GM21737 (cell line): Measurements from ENCODE around the gene FAM124B.

Experiments used
- ATAC-seq: cut with Tn5 transposase; IDR thresholded peaks from one replicate; pipeline ENCODE4 v1.9.1; 2021; ENCODE audit warnings: mild to moderate bottlenecking, moderate library complexity; ENCODE audit not compliant: unreplicated experiment

FAM124B gene, protein sequence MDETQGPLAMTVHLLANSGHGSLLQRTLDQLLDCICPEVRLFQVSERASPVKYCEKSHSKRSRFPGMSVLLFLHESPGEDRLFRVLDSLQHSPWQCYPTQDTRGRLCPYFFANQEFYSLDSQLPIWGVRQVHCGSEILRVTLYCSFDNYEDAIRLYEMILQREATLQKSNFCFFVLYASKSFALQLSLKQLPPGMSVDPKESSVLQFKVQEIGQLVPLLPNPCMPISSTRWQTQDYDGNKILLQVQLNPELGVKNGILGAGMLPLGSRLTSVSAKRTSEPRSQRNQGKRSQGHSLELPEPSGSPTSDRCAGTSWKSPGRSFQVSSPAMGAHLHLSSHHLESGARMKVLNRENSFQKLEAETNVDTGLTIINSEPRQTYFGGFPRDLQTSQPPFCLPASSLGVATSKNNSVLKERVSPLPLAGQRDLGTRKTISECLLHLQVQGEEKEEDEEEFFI

GRCh38 chr2:224401641-224402342 is at the start of gene FAM124B:
FAM124B (minus strand) TSS chr2:224402107; CDS start chr2:224401768, 339 bp downstream.
- no peak for ATAC-seq

GRCh38 chr2:224449212-224450147 is 47.6 kb upstream of the FAM124B start:
- ATAC-seq: no peak

DNA sequence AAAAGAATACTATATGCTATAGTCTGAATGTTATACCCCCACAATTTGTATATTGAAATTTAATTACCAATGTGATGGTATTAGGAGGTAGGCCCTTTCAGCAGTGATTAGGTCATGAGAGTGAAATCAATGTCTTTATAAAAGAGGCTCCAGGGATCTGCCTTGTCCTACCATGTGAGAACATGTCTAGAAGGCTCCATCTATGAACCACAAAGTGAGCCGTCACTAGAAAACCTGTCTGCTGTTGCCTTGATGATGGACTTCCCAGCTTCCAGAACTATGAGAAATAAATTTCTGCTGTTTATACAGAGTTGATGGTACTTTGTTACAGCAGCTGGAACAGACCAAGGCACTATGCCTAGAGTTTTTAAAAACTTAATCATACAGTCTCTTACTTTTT is 46.3 kb upstream of the FAM124B start:
- no peak for ATAC-seq

DNA sequence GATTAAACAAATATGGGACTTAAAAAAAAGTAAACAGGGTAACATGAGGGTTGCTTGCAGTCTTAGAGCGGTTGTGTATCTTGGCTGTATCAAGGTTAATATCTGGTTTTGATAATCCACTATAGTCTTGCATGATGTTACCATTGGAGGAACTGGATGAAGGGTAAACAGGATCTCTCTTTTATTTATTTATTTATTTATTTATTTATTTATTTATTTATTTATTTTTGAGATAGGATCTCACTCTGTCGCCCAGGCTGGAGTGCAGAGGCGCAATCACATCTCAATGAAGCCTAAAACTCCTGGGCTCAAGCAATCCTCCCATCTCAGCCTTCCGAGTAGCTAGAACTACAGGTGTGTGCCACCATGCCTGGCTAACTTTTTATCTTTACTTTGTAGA is 42.9 kb upstream of the FAM124B start:
- no peak for ATAC-seq

DNA sequence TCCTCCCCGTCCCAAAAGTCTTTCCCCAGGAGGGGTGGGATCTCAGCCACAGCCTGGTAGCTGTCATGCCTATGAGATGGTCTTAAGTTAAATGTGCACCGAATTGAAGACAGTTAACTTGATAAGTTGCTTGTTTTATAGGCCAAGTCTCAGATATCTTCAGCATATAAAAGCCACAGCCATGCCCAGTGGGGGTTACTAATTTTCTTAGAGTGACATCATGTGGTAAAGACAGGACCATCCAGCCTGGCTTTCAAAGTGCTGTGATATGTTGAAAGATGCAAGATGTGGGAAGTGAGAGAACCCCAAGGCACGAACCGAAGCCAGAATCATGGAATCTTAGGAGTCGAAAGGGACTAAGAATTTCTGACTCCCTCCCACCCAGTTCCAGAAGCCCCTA is 42.1 kb upstream of the FAM124B start:
- ATAC-seq: no peak

DNA sequence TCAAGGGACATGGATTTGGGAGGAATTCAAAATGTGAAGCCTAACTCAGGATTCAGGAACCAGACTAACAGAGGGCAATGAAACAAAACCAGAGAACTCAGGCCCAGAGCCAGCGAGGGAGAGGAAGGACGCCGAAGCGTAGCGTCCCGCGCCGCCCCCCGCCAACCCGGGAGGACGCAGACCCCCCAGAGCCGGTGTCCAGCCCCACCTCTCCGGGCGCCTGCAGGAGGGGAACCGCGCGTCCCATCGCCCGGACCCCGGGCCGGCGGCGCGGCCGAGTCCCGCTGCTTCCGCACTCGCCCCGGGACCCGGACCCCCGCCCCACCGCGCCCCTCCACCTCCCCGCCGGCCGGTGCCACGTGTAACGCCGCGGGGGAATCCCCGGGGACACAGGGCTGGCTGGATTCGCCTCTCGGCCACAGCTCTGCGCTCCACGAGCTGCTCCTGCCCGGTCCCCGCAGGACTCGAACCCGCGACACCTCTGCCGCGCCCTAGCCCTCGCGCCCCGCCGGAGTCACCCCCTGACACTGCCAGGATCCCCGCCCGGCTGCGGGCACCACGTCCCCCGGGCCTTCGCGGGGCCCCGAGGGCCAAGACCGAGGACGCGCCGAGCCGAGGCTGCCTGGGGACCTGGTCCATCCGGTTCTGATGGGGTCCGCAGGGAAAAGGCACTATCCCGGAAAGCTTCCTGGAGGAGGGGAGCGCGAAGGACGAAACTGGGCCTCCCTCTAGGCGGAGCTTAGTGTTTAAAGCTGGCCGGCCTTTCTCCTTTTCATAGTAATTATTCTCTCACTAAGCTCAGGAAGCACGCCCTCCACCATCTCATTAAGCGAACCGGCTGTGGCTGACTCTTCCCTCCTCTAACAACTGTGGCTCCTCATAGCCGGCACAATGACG is 40.4 kb upstream of the FAM124B start:
- no peak for ATAC-seq

DNA sequence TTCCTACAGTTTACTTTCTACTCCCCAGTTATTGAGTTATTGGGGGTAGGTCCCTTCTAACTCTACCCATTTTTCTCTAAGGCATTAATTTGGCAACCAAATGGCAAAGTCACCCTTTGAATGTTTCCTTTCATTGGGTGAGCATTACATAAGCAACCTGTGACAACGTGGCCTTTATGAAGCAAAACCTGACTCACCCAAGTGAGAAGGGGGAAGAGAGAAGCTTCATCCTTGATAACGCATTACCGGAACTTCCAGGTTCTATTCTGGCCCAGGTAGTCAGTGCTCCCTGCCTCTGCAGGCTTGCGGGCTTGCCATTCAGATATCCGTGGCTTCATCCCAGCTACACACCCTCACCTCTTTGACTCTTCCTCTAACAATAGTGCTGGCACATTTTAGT is 39.1 kb upstream of the FAM124B start:
- no peak for ATAC-seq

DNA sequence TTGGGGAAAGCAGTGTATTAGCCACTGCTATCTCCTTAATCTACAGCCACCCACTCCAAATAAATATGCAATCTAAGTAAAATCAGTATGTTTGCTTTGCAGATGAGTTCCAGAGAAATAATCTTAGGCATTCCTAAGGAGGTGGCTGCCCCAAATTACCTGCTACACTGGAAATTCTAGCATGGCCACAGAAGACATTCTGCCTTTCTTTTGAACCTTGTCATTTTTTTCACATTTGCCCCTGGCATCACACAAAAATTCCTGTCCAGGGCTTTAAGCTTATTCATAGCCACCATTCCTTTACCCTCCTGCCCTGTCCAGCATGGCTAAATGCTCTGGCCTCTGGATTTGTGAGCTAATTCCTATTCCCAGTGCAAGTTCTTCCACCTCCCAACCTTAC is 36.8 kb upstream of the FAM124B start:
- no peak for ATAC-seq

GRCh38 chr2:224436634-224437033 is 34.7 kb upstream of the FAM124B start:
- no peak for ATAC-seq

- no peak for ATAC-seq
Observed at GRCh38 chr2:224434618-224435017, 32.7 kb upstream of the FAM124B start.

GRCh38 chr2:224433442-224433841 is 31.5 kb upstream of the FAM124B start:
- no peak for ATAC-seq

DNA sequence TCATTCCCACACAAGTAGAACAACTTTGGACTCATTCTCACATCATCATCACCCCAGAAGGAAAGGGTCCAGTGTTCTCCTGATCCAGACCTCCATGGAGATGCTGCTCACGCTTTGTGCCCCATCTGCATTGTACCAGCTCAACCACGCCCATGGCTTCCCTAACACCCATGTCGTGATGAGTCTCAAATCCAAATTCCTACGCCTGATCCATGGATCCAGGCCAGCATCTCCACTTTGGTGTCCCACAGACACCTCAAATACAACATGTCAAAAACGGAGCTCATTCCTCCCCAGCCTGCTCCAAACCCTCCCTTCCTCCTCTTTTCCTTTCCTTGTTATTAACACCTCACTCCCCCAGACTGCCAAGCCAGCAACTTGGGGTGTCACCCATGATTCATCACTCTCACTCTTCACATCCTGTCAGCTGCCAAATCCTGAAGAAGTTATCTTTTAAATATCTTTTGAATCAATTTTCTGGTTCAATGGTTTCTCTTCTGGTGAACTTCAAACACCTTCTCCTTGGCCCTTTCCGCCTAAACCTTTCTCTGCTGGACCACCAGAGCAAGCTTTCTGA is 30.2 kb upstream of the FAM124B start:
- no peak for ATAC-seq

GRCh38 chr2:224429441-224429810 is 27.5 kb upstream of the FAM124B start:
- no peak for ATAC-seq

- ATAC-seq: no peak
Observed at GRCh38 chr2:224428787-224429440, 27.0 kb upstream of the FAM124B start.

- ATAC-seq: no peak
Observed at GRCh38 chr2:224427471-224427870, 25.6 kb upstream of the FAM124B start.

- no peak for ATAC-seq
Observed at GRCh38 chr2:224426656-224427055, 24.7 kb upstream of the FAM124B start.

GRCh38 chr2:224421065-224421464 is 19.2 kb upstream of the FAM124B start:
- no peak for ATAC-seq

DNA sequence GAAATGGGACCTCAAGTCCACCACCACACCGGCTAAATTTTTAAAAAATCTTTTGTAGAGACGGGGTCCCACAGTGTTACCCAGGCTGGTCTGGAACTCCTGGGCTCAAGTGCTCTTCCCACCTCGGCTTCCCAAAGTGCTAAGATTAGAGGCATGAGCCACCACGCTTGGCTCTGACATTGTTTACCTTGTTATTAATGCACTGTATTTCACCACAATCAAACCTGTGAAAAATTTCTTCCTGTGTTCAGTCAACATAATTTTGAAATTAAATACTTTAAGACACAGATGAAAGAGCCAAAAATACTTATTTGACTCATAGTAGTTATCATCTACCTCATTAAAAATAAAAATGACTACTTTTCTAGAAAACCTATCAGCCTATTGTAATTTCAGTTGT is 16.0 kb upstream of the FAM124B start:
- ATAC-seq: no peak

- ATAC-seq: no peak
Observed at GRCh38 chr2:224417361-224417729, 15.4 kb upstream of the FAM124B start.
